GM18520 (cell line): ENCODE measurements around the gene TK1.

Source experiments
- ATAC-seq: cut with Tn5 transposase; IDR thresholded peaks from one replicate; pipeline ENCODE4 v1.9.1; 2021; ENCODE audit not compliant: unreplicated experiment

The TK1 gene

DNA sequence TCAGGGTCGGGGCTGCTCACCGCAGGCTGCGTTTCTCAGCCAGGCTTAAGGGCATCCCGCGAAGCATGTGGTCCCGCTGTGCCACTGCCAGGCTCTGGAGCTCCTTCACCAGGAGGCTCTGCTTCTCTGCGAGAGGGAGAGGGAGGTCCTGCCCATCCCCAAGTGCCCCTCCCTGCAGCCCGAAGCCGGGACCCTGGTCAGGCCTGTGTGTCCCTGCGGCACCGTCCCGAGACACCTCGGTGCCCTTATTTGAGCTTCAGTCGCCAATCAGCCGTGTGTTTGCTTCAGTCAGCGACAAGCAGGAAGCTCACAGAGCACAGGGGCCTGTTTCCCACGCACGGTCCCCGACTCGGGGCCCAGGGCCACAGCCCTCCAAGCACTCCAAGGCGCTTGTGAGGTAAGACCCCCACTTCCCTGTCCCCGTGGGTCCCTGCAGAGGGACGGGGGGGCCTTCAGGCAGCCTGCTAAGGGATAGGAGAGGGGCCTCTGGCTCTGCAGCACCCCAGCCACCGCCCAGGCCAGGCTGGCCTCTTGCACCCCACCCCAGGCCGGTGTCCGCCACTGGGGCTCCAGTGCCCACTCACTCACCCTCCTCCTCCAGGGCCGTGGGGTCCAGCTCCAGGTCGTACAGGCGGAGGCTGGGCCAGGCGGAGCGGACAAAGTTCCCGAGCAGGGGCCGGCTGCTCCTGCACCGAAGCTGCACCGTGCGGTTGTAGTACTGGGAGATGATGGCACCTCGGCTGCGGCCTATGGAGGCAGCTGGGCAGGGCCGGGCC, 61.5 kb downstream of the TK1 start:
- ATAC-seq = no peak

DNA sequence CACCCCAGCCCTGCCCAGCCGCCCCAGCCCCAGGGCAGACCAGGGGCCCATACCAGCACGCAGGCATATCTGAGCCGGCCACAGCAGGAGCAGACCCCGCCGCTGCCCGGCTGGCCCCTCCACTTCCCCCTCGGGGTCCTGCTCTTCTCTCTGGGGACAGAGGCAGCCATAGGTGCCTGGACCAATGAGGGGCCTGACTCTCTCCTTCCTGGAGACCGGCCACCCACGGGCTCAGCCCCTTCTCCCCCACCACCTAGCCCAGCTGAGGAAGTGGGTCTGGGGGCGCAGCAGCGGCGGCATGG, 62.1 kb downstream of the TK1 start:
- ATAC-seq = no peak
